Mesenchymal stem cell (in vitro differentiated cells and primary cell): ENCODE data around the gene RCC2.

Source experiments
- DNase-seq: peaks from one replicate; pipeline ENCODE4 v3.0.0-alpha.2; 2013
- H2AFZ ChIP-seq: one replicate; pipeline ENCODE4 v1.6.1; 2013; ENCODE audit warnings: low read depth, mild to moderate bottlenecking, control low read depth, inconsistent platforms, low read length, moderate library complexity
- H2AK5ac ChIP-seq: 2 replicates; pipeline ENCODE4 v1.6.1; 2013; ENCODE audit warnings: low read length, moderate library complexity, mild to moderate bottlenecking, inconsistent platforms; ENCODE audit not compliant: severe bottlenecking
- H2BK120ac ChIP-seq: one replicate; pipeline ENCODE4 v1.6.1; 2013; ENCODE audit warnings: low read depth, mild to moderate bottlenecking, inconsistent platforms, low read length, moderate library complexity
- H2BK12ac ChIP-seq, 2 experiments: one replicate each; pipeline ENCODE4 v1.6.1; 2013; ENCODE audit warnings: inconsistent platforms in 2 of 2, low read length in 2 of 2, mild to moderate bottlenecking in 2 of 2, moderate library complexity in 2 of 2, control low read depth in 1 of 2
- H2BK15ac ChIP-seq: one replicate; pipeline ENCODE4 v1.6.1; 2013; ENCODE audit warnings: mild to moderate bottlenecking, low read depth, inconsistent platforms; ENCODE audit not compliant: poor library complexity, severe bottlenecking
- H2BK5ac ChIP-seq: 2 replicates; pipeline ENCODE4 v1.6.1; 2013; ENCODE audit warnings: low read depth, mild to moderate bottlenecking, low read length, control low read depth, inconsistent platforms; ENCODE audit not compliant: poor library complexity, severe bottlenecking
- H3K14ac ChIP-seq, 2 experiments: one replicate each; pipeline ENCODE4 v1.6.1; 2013; ENCODE audit warnings: inconsistent platforms in 2 of 2, low read length in 2 of 2, control low read depth in 1 of 2, mild to moderate bottlenecking in 1 of 2, moderate library complexity in 1 of 2
- H3K18ac ChIP-seq, 2 experiments: one replicate each; pipeline ENCODE4 v1.6.1; 2013; ENCODE audit warnings: inconsistent platforms in 2 of 2, low read length in 2 of 2, control low read depth in 1 of 2, low read depth in 1 of 2, mild to moderate bottlenecking in 1 of 2
- H3K23ac ChIP-seq, 2 experiments: one replicate each; pipeline ENCODE4 v1.6.1; 2013; ENCODE audit warnings: inconsistent platforms in 2 of 2, low read length in 2 of 2, mild to moderate bottlenecking in 2 of 2, moderate library complexity in 2 of 2, control low read depth in 1 of 2
- H3K27ac ChIP-seq: 2 replicates; pipeline ENCODE4 v1.5.1; 2013; ENCODE audit warnings: mild to moderate bottlenecking, moderate library complexity, low read length, control low read depth, inconsistent platforms; ENCODE audit not compliant: poor library complexity, severe bottlenecking
- H3K27me3 ChIP-seq, 2 experiments: 2 replicates each; pipeline versions ENCODE4 v1.6.1 to v1.7.0; 2013; ENCODE audit warnings: low read length in 2 of 2, mild to moderate bottlenecking in 2 of 2, moderate library complexity in 2 of 2, control low read depth in 1 of 2, inconsistent platforms in 1 of 2; ENCODE audit not compliant: control insufficient read depth in 1 of 2, insufficient read depth in 1 of 2
- H3K36me3 ChIP-seq, 2 experiments: 2 replicates each; pipeline versions ENCODE4 v1.6.1 to v1.7.0; 2013; ENCODE audit warnings: low read length in 2 of 2, control low read depth in 1 of 2, inconsistent platforms in 1 of 2, low read depth in 1 of 2, mild to moderate bottlenecking in 1 of 2; ENCODE audit not compliant: insufficient read depth in 2 of 2, control insufficient read depth in 1 of 2
- H3K4ac ChIP-seq, 2 experiments: one replicate each; pipeline ENCODE4 v1.6.1; 2013; ENCODE audit warnings: inconsistent platforms in 2 of 2, low read length in 2 of 2, mild to moderate bottlenecking in 2 of 2, moderate library complexity in 2 of 2, control low read depth in 1 of 2, low read depth in 1 of 2
- H3K4me1 ChIP-seq: 2 replicates; pipeline ENCODE4 v1.6.1; 2013; ENCODE audit warnings: low read depth, low read length, control low read depth; ENCODE audit not compliant: control insufficient read depth, insufficient read depth
- H3K4me2 ChIP-seq: 2 replicates; pipeline ENCODE4 v1.6.1; 2013; ENCODE audit warnings: low read length, mild to moderate bottlenecking, inconsistent platforms; ENCODE audit not compliant: poor library complexity, severe bottlenecking
- H3K4me3 ChIP-seq, 2 experiments: 2 replicates each; pipeline versions ENCODE4 v1.5.1 to v1.7.0; 2013; ENCODE audit warnings: low read length in 2 of 2, mild to moderate bottlenecking in 2 of 2, control low read depth in 1 of 2, low read depth in 1 of 2; ENCODE audit not compliant: insufficient read depth in 1 of 2
- H3K79me1 ChIP-seq: replicated peaks from 2 replicates; pipeline ENCODE4 v1.6.1; 2013; ENCODE audit warnings: mild to moderate bottlenecking, control low read depth, low read length, inconsistent platforms; ENCODE audit not compliant: poor library complexity, severe bottlenecking
- H3K9ac ChIP-seq: 2 replicates; pipeline ENCODE4 v1.7.0; 2013; ENCODE audit warnings: mild to moderate bottlenecking, low read length, moderate library complexity
- H3K9me3 ChIP-seq: 2 replicates; pipeline ENCODE4 v1.7.0; 2013; ENCODE audit warnings: mild to moderate bottlenecking, low read length; ENCODE audit not compliant: control insufficient read depth
- H4K8ac ChIP-seq: one replicate; pipeline ENCODE4 v1.6.1; 2013; ENCODE audit warnings: inconsistent platforms, mild to moderate bottlenecking, low read length, moderate library complexity
- H4K91ac ChIP-seq: one replicate; pipeline ENCODE4 v1.6.1; 2013; ENCODE audit warnings: mild to moderate bottlenecking, low read length, inconsistent platforms
- WGBS: methylation state at CpG from one replicate; pipeline ENCODE4 v1.1.7; 2013; ENCODE audit warnings: mixed read lengths; 5-methylcytosine and 5-hydroxymethylcytosine counted together

RCC2 gene

DNA sequence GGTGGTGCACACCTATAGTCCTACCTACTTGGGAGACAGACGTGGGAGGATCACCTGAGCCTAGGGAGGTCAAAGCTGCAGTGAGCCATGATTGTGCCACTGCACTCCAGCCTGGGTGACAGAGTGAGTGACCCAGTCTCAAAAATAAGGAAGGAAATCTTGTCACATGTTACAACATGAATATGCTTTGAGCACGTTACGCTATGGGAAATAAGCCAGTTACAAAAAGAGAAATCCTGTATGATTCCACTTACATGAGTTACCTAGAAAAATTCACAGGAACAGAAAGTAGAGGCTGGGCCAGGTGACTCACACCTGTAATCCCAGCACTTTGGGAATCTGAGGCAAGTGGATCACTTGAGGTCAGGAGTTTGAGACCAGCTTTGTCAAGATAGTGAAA, 74.2 kb downstream of the RCC2 start:
- H4K91ac ChIP-seq = no peak overlapping the region
- peaks cover 8% of the 10 kb centered on the region for H3K9me3 ChIP-seq
- H4K8ac ChIP-seq = no peak overlapping the region
- H2AFZ ChIP-seq = no peak overlapping the region
- H3K9ac ChIP-seq = no peak overlapping the region
- no peak overlapping the region for H3K4ac ChIP-seq
- no peak overlapping the region for H3K27ac ChIP-seq
- peaks cover 0 to 58% of the 10 kb centered on the region in 2 experiments for H3K27me3 ChIP-seq
- H2AK5ac ChIP-seq = no peak overlapping the region
- no peak overlapping the region for H3K14ac ChIP-seq
- H2BK12ac ChIP-seq = no peak overlapping the region
- H3K4me2 ChIP-seq = no peak overlapping the region
- H3K18ac ChIP-seq = no peak overlapping the region
- peaks cover 6% of the 10 kb centered on the region for H3K4me1 ChIP-seq
- H3K36me3 ChIP-seq = no peaks in the 10 kb centered on the region
- H3K23ac ChIP-seq = no peak overlapping the region
- DNase-seq = no peak
- no peaks in the 10 kb centered on the region for H3K79me1 ChIP-seq
- no peak overlapping the region for H2BK120ac ChIP-seq
- H3K4me3 ChIP-seq = no peak overlapping the region
- no peak overlapping the region for H2BK15ac ChIP-seq
- WGBS = 82% methylated on average over 3 of the region's 3 CpGs
- H2BK5ac ChIP-seq = no peak overlapping the region

DNA sequence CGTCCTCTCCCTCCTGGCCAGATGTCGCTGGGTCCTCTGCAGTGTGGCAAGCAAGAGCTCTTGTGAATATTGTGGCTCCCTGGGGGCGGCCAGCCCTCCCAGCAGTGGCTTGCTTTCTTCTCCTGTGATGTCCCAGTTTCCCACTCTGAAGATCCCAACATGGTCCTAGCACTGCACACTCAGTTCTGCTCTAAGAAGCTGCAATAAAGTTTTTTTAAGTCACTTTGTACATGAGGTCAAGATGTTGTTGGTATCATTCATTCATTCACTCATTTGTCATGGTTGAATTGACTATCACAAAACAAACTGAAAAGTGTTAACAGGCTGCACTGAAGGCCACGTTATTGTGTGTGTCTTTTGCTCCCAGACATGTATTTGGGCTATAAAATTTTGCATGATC, 75.7 kb downstream of the RCC2 start:
- H3K4me1 ChIP-seq = no peaks in the 10 kb centered on the region
- no peak overlapping the region for H2AFZ ChIP-seq
- H4K8ac ChIP-seq = no peak overlapping the region
- H2BK5ac ChIP-seq = no peak overlapping the region
- H3K18ac ChIP-seq = no peak overlapping the region
- no peaks in the 10 kb centered on the region for H3K36me3 ChIP-seq
- H2BK15ac ChIP-seq = no peak overlapping the region
- WGBS = 72% methylated on average over 4 of the region's 4 CpGs
- no peak overlapping the region for H3K23ac ChIP-seq
- H2BK120ac ChIP-seq = no peak overlapping the region
- no peak overlapping the region for H2BK12ac ChIP-seq
- peaks cover 8% of the 10 kb centered on the region for H3K9me3 ChIP-seq
- H3K4ac ChIP-seq = no peak overlapping the region
- DNase-seq = no peak
- H3K4me2 ChIP-seq = no peak overlapping the region
- no peak overlapping the region for H4K91ac ChIP-seq
- H3K27ac ChIP-seq = no peak overlapping the region
- H3K79me1 ChIP-seq = no peaks in the 10 kb centered on the region
- no peak overlapping the region for H3K4me3 ChIP-seq
- no peak overlapping the region for H3K14ac ChIP-seq
- peaks cover 0 to 48% of the 10 kb centered on the region in 2 experiments for H3K27me3 ChIP-seq
- no peak overlapping the region for H3K9ac ChIP-seq
- H2AK5ac ChIP-seq = no peak overlapping the region

DNA sequence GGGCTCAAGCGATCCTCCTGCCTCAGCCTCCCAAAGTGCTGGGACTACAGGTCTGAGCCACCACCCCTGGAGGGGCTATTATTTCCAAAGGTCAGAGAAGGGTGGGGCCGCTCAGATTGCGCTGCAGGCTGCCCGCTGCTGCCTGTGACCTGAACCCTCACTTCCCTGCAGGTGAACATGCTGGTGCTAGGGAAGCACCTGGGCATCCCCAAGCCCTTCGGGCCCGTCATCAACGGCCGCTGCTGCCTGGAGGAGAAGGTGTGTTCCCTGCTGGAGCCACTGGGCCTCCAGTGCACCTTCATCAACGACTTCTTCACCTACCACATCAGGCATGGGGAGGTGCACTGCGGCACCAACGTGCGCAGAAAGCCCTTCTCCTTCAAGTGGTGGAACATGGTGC, 76.1 kb downstream of the RCC2 start:
- H3K4me3 ChIP-seq = no peak overlapping the region
- H2BK15ac ChIP-seq = no peak overlapping the region
- DNase-seq = no peak
- H3K18ac ChIP-seq = no peak overlapping the region
- no peak overlapping the region for H3K4me2 ChIP-seq
- no peak overlapping the region for H3K4ac ChIP-seq
- H3K4me1 ChIP-seq = no peaks in the 10 kb centered on the region
- no peak overlapping the region for H2BK12ac ChIP-seq
- H2AFZ ChIP-seq = no peak overlapping the region
- H3K27me3 ChIP-seq = peaks cover 0 to 44% of the 10 kb centered on the region in 2 experiments
- H4K8ac ChIP-seq = no peak overlapping the region
- H2BK120ac ChIP-seq = no peak overlapping the region
- no peaks in the 10 kb centered on the region for H3K79me1 ChIP-seq
- no peak overlapping the region for H2BK5ac ChIP-seq
- no peak overlapping the region for H2AK5ac ChIP-seq
- no peak overlapping the region for H4K91ac ChIP-seq
- H3K9ac ChIP-seq = no peak overlapping the region
- H3K36me3 ChIP-seq = no peaks in the 10 kb centered on the region
- no peak overlapping the region for H3K14ac ChIP-seq
- no peak overlapping the region for H3K27ac ChIP-seq
- 85% methylated on average over 12 of the region's 12 CpGs for WGBS
- peaks cover 8% of the 10 kb centered on the region for H3K9me3 ChIP-seq
- H3K23ac ChIP-seq = no peak overlapping the region

DNA sequence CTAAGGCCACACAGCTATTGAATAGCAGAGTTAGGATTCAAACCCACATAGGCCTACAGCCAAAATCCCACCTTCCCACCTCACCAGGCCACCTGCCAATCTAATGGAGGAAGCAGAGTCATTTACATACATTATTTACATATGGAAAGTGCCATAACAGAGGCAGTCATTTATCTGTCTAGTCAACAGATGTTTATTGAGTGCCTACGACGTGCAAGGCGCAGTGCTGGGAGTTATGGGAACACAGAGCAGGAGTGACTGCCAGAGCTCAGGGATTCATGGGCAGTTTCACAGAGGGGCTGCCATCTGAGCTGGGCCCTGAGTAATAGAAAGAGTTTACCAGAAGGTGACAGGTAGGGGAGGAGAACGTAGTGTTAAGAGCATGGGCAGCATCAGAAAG, 77.8 kb downstream of the RCC2 start:
- Histone ChIP-seq H4K91ac (no peak overlapping the region), H3K36me3 (no peaks in the 10 kb centered on the region), H3K14ac (no peak overlapping the region), H3K4me1 (no peaks in the 10 kb centered on the region), H2BK120ac (no peak overlapping the region), H3K4me2 (no peak overlapping the region), H4K8ac (no peak overlapping the region), H3K27me3 (peaks cover 0 to 30% of the 10 kb centered on the region in 2 experiments), H2BK15ac (no peak overlapping the region), H3K4ac (no peak overlapping the region), H3K9ac (no peak overlapping the region), H3K27ac (no peak overlapping the region), H2BK12ac (no peak overlapping the region), H3K79me1 (no peaks in the 10 kb centered on the region), H2AFZ (no peak overlapping the region), H3K23ac (no peak overlapping the region), H2AK5ac (no peak overlapping the region), H3K9me3 (peaks cover 8% of the 10 kb centered on the region), H3K18ac (no peak overlapping the region), H2BK5ac (no peak overlapping the region), H3K4me3 (no peak overlapping the region)
- 84% methylated on average over 4 of the region's 4 CpGs for WGBS
- no peak for DNase-seq
